Uterus (tissue), 4 donors: Measurements from ENCODE around the gene GH1. TPM values are rescaled to one million over a fixed set of nuclear protein-coding genes. Genes with fewer than 3 reads are reported as not detected.
"Not testable (repeated sequence)": the region's sequence is repeated elsewhere in the genome, so short reads cannot be mapped to it uniquely, and the experiment has no call there.

Experiments
- DNase-seq, 2 donors: peaks; one replicate each; pipeline ENCODE4 v3.0.0-alpha.2; 2019 to 2020
- H3K27ac ChIP-seq, 2 donors: fragments of 200-600 bp; sonication (generic); 1 replicate in 1 of 2; 2 replicates in 1 of 2; pipeline ENCODE4 v1.5.1; 2016 to 2018
- H3K27me3 ChIP-seq, 2 donors: fragments of 200-600 bp; sonication (generic); one replicate each; pipeline ENCODE4 v1.5.1; 2018 to 2019; ENCODE audit warnings: control low read depth in 1 of 2
- H3K36me3 ChIP-seq, 2 donors: fragments of 200-600 bp; sonication (generic); one replicate each; pipeline ENCODE4 v1.5.1; 2019; ENCODE audit warnings: control low read depth in 1 of 2
- H3K4me1 ChIP-seq, 2 donors: fragments of 200-600 bp; sonication (generic); one replicate each; pipeline ENCODE4 v1.5.1; 2018 to 2019; ENCODE audit warnings: control low read depth in 1 of 2
- H3K4me3 ChIP-seq, 2 donors: fragments of 200-600 bp; sonication (generic); 1 replicate in 1 of 2; 2 replicates in 1 of 2; pipeline ENCODE4 v1.5.1; 2018 to 2019; ENCODE audit warnings: mild to moderate bottlenecking in 1 of 2
- H3K9me3 ChIP-seq, 2 donors: fragments of 200-600 bp; sonication (generic); one replicate each; pipeline ENCODE4 v1.5.1; 2019; ENCODE audit warnings: control low read depth in 1 of 2
- CTCF ChIP-seq, 4 experiments: fragments of 200-600 bp in 2 of 4; fragments of 450-650 bp in 2 of 4; sonication (generic) in 2 of 4; IDR thresholded peaks; one replicate each; pipeline ENCODE4 v1.5.1; 2016 to 2019; ENCODE audit warnings: antibody characterized with exemption in 4 of 4, mild to moderate bottlenecking in 2 of 4, moderate library complexity in 1 of 4
- POLR2A ChIP-seq, 2 donors: fragments of 450-650 bp; IDR thresholded peaks; one replicate each; pipeline ENCODE4 v1.6.1; 2016; ENCODE audit warnings: antibody characterized with exemption in 2 of 2, mild to moderate bottlenecking in 1 of 2, moderate library complexity in 1 of 2
- intact Hi-C: fragments of 100-400 bp; cut with DNase I; formaldehyde crosslinking; loops from one replicate; pipeline ENCODE4 v1.15.1; 2023; ENCODE audit warnings: low total_unique reads
- total RNA-seq, 4 donors: library from RNA; depleted of rRNA in 3 of 4; stranded (reverse); fragments of >200 nt in 3 of 4; gene quantifications; one replicate each; pipeline versions ENCODE4 v1.1.0 to v1.2.4, GENCODE V29; 2014 to 2023
- donor health status: DM: yes; HTN: yes; CAD: no.

Gene GH1
- total RNA-seq, 4 donors from 2014 or later = not detected

DNA sequence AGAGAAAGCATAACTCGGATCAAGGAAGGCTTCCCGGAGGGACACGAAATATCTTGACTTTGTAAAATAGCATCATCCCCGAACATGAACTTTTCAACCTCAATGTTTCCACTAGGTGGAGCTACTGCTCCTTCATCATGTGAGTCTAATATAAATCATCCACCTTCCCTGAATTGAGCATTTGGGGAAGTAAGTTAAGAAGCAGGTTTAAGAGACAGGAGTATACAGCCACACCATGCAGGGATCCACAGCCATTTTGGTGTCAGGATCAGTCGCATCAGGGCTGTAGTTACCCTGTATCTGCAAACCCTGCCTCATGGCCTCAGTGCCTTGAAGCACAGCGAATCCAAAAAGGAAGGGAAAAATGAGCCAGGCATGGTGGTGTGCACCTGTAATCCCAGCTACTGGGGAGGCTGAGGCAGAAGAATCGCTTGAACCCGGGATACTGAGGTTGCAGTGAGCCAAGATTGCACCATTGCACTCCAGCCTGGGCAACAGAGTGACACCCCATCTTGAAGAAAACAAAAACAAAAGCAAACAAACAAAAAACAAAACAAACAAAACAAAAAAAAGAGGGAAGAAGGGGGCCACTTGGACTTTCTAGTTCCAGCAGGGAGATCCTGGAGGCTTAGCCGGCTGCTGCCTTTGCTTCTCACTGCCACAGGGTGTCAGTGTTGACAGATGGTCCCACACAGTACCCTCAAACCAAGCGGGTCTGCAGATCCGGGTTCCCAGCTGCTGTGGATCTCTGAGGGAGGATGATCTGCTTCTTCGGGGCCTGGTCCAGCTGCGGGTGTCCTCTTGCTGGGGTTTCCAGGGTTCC is 29.4 kb downstream of the GH1 start:
- H3K27me3 ChIP-seq, H3K4me1 ChIP-seq, H3K4me3 ChIP-seq, H3K9me3 ChIP-seq, DNase-seq, intact Hi-C loops, H3K36me3 ChIP-seq, H3K27ac ChIP-seq: not testable (repeated sequence)
- peak; percentile 14 to 24 (median 20) for TF ChIP-seq CTCF (IDR thresholded peaks at IDR 0.05)

DNA sequence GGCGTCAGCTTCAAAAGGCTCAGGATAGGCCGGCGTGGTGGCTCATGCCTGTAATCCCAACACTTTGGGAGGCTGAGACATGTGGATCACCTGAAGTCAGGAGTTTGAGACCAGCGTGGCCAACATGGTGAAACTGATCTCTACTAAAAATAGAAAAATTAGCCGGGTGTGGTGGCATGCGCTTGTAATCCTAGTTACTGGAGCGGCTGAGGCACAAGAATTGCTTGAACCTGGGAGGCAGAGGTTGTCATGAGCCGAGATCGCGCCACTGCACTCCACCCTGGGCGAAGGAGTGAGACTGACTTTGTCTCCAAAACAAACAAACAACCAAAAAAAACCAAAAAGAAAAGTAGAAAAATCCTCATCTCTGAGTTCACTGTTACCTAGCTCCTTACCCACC is 33.5 kb downstream of the GH1 start:
- DNase-seq, H3K27ac ChIP-seq, H3K9me3 ChIP-seq, H3K27me3 ChIP-seq, intact Hi-C loops, H3K4me1 ChIP-seq, H3K4me3 ChIP-seq, H3K36me3 ChIP-seq: not testable (repeated sequence)

- DNase-seq, intact Hi-C loops: not testable (repeated sequence)
These were observed 36.0 kb downstream of the GH1 start for GRCh38 chr17:63882626-63883126.

GRCh38 chr17:63881935-63882601 is 36.6 kb downstream of the GH1 start, which contains the start of gene GH2:
GH2 (minus strand) TSS chr17:63881944; CDS start chr17:63881801, 143 bp downstream.
- no peaks in the 10 kb centered on the region for H3K27me3 ChIP-seq
- no peak within 1 kb of the TSS for H3K27ac ChIP-seq
- intact Hi-C loops = no loop called here
- no peaks in the 10 kb centered on the region for H3K9me3 ChIP-seq
- TF ChIP-seq POLR2A (IDR thresholded peaks at IDR 0.05) (no peak), CTCF (IDR thresholded peaks at IDR 0.05) (peak in 3 of 4 experiments; percentile 41 to 55 (median 43))
- H3K36me3 ChIP-seq = no peaks in the 10 kb centered on the region
- DNase-seq = peak in 1 of 2 donors; percentile 28
- H3K4me1 ChIP-seq = no peaks in the 10 kb centered on the region
- H3K4me3 ChIP-seq = no peak within 1 kb of the TSS

More at GRCh38 chr17:63882626-63883126, 36.0 kb downstream of the GH1 start:
- not testable (repeated sequence) for H3K27me3 ChIP-seq, H3K4me1 ChIP-seq, H3K27ac ChIP-seq, H3K9me3 ChIP-seq, H3K36me3 ChIP-seq, H3K4me3 ChIP-seq

GRCh38 chr17:63881337-63881736 is 37.3 kb downstream of the GH1 start:
- H3K27me3 ChIP-seq, intact Hi-C loops, H3K4me1 ChIP-seq, H3K27ac ChIP-seq, DNase-seq, H3K4me3 ChIP-seq, H3K9me3 ChIP-seq, H3K36me3 ChIP-seq: not testable (repeated sequence)

DNA sequence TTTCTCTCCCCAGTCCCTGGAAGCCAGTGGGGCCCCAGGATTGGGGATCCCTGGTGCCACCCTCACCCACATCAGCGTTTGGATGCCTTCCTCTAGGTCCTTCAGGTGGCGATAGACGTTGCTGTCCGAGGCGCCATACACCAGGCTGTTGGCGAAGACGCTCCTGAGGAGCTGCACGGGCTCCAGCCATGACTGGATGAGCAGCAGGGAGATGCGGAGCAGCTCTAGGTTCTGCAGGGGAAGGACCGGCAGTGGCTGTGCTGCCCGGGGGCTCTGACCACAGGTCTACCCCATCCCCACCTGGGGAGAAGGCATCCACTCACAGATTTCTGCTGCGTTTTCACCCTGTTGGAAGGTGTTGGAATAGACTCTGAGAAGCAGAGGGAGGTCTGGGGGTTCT is 37.9 kb downstream of the GH1 start:
- Histone ChIP-seq H3K9me3 (no peaks in the 10 kb centered on the region), H3K27me3 (no peaks in the 10 kb centered on the region), H3K36me3 (no peaks in the 10 kb centered on the region), H3K27ac (no peak overlapping the region), H3K4me1 (no peaks in the 10 kb centered on the region), H3K4me3 (no peak overlapping the region)
- intact Hi-C loops = no loop called here
- TF ChIP-seq POLR2A (IDR thresholded peaks at IDR 0.05) (no peak), CTCF (IDR thresholded peaks at IDR 0.05) (no peak)
- no peak for DNase-seq

- H3K4me1 ChIP-seq, H3K9me3 ChIP-seq, H3K27ac ChIP-seq, H3K4me3 ChIP-seq, intact Hi-C loops, DNase-seq, H3K27me3 ChIP-seq, H3K36me3 ChIP-seq: not testable (repeated sequence)
These were observed 40.2 kb downstream of the GH1 start for GRCh38 chr17:63878413-63878812.

GRCh38 chr17:63874693-63875092 is 43.9 kb downstream of the GH1 start:
- intact Hi-C loops, H3K4me1 ChIP-seq: not testable (repeated sequence)

GRCh38 chr17:63874061-63874626 is 44.5 kb downstream of the GH1 start:
- DNase-seq, H3K27me3 ChIP-seq, H3K27ac ChIP-seq, intact Hi-C loops, H3K4me3 ChIP-seq, H3K4me1 ChIP-seq, H3K9me3 ChIP-seq, H3K36me3 ChIP-seq: not testable (repeated sequence)

More at GRCh38 chr17:63874693-63875092, 43.9 kb downstream of the GH1 start:
- H3K27me3 ChIP-seq, H3K9me3 ChIP-seq, H3K4me3 ChIP-seq, DNase-seq, H3K27ac ChIP-seq, H3K36me3 ChIP-seq: not testable (repeated sequence)
